WTC11 (cell line): ENCODE data around the gene KIAA2012.

ENCODE experiments used
- CREM ChIP-seq: sonication (generic); formaldehyde crosslinking; IDR thresholded peaks from 2 replicates; pipeline ENCODE4 v1.8.1; 2022; ENCODE audit warnings: mild to moderate bottlenecking, missing genetic modification reagents, moderate library complexity
- CTCF ChIP-seq: fragments of 200-600 bp; IDR thresholded peaks from 2 replicates; pipeline ENCODE4 v1.8.0; 2022; ENCODE audit warnings: antibody characterized with exemption
- JUN ChIP-seq: sonication (generic); formaldehyde crosslinking; IDR thresholded peaks from 2 replicates; pipeline ENCODE4 v1.8.0; 2023; ENCODE audit warnings: mild to moderate bottlenecking, missing genetic modification reagents
- NR2C2 ChIP-seq: sonication (generic); formaldehyde crosslinking; IDR thresholded peaks from 2 replicates; pipeline ENCODE4 v1.8.0; 2022; ENCODE audit warnings: mild to moderate bottlenecking, missing genetic modification reagents

GRCh38 chr2:202169131-202169530, 96.1 kb downstream of the KIAA2012 start:
- TF ChIP-seq NR2C2 (CRISPR knock-in tag) (no peak), CTCF (no peak), CREM (CRISPR knock-in tag) (no peak), JUN (CRISPR knock-in tag) (no peak)
